HCT116 (cell line): ENCODE data around the gene PHB1. TPM values are rescaled to one million over a fixed set of nuclear protein-coding genes. Genes with fewer than 3 reads are reported as not detected.
"Not testable (repeated sequence)": the region's sequence is repeated elsewhere in the genome, so short reads cannot be mapped to it uniquely, and the experiment has no call there.

ENCODE experiments used
- ATAC-seq: fragments of 200-7000 bp; cut with Tn5 transposase; 2 replicates; pipeline ENCODE4 v1.9.1; 2020; ENCODE audit warnings: mild to moderate bottlenecking, moderate library complexity
- BruUV-seq: library from RNA; stranded (reverse); fragments of 400-500 nt; replicated peaks from 2 replicates; lab custom pipeline; 2021; lab: Mats Ljungman, UMichigan
- CTCF ChIA-PET: fragments of 300-600 bp; sonication (Branson Sonifier 250); formaldehyde crosslinking; loops from one replicate; lab custom pipeline; 2021; ENCODE audit warnings: antibody characterized with exemption; lab: Charles Lee
- POLR2A ChIA-PET: fragments of 300-600, 350-600 bp; sonication (Branson Sonifier 250); formaldehyde crosslinking; loops from one replicate; lab custom pipeline; 2021; ENCODE audit warnings: antibody characterized with exemption; lab: Charles Lee
- RAD21 ChIA-PET, 2 experiments: fragments of 300-600 bp; sonication (Branson Sonifier 250); formaldehyde crosslinking; loops; one replicate each; lab custom pipeline; 2023; ENCODE audit warnings: low total read pairs in 2 of 2; ENCODE audit not compliant: uncharacterized antibody in 2 of 2, unreplicated experiment in 2 of 2, low non-redundant PET in 1 of 2; lab: Charles Lee
- DNase-seq: peaks from one replicate; pipeline ENCODE4 v3.0.0-alpha.2; 2010; ENCODE audit warnings: low read depth, low spot score
- H2AFZ ChIP-seq: fragments of 200-600 bp; shearing (Covaris generic), sonication (generic); 2 replicates; pipeline ENCODE4 v1.6.1; 2017; ENCODE audit warnings: low read depth, mixed run types, mixed read lengths, antibody characterized with exemption, low read length; ENCODE audit not compliant: poor library complexity, severe bottlenecking
- H3K27ac ChIP-seq: 2 replicates; pipeline ENCODE4 v1.5.1; 2012; ENCODE audit warnings: low read depth, low read length
- H3K27me3 ChIP-seq: fragments of 200-600 bp; sonication (generic); 2 replicates; pipeline ENCODE4 v1.6.1; 2016; ENCODE audit warnings: mixed run types, low read length, mixed read lengths; ENCODE audit not compliant: insufficient read depth
- H3K36me3 ChIP-seq, 2 experiments: fragments of 200-500 bp in 1 of 2; fragments of 200-600 bp in 1 of 2; sonication (Bioruptor generic) in 1 of 2; sonication (generic) in 1 of 2; 2 replicates each; pipeline versions ENCODE4 v1.5.1 to v1.6.1; 2014 to 2016; ENCODE audit warnings: low read length in 2 of 2, inconsistent platforms in 1 of 2, mixed read lengths in 1 of 2, mixed run types in 1 of 2; ENCODE audit not compliant: insufficient read depth in 2 of 2, control insufficient read depth in 1 of 2
- H3K4me1 ChIP-seq, 2 experiments: fragments of 200-600 bp in 1 of 2; sonication (generic) in 1 of 2; 2 replicates each; pipeline versions ENCODE4 v1.5.1 to v1.6.1; 2012 to 2017; ENCODE audit warnings: low read length in 2 of 2, inconsistent platforms in 1 of 2, mild to moderate bottlenecking in 1 of 2, mixed read lengths in 1 of 2, mixed run types in 1 of 2, moderate library complexity in 1 of 2; ENCODE audit not compliant: insufficient read depth in 2 of 2, control insufficient read depth in 1 of 2
- H3K4me2 ChIP-seq: fragments of 200-600 bp; sonication (generic); 2 replicates; pipeline ENCODE4 v1.6.1; 2017; ENCODE audit warnings: mixed run types, low read length, mixed read lengths
- H3K4me3 ChIP-seq, 2 experiments: fragments of 200-600 bp in 1 of 2; sonication (generic) in 1 of 2; replicated peaks in 1 of 2; 2 replicates each; pipeline ENCODE4 v1.5.1; 2011 to 2016; ENCODE audit warnings: low read length in 2 of 2, control low read depth in 1 of 2, low read depth in 1 of 2, mild to moderate bottlenecking in 1 of 2, mixed read lengths in 1 of 2, mixed run types in 1 of 2
- H3K79me2 ChIP-seq: fragments of 200-600 bp; sonication (generic); 2 replicates; pipeline ENCODE4 v1.6.1; 2017; ENCODE audit warnings: mild to moderate bottlenecking, mixed run types, low read length, moderate library complexity, mixed read lengths; ENCODE audit not compliant: insufficient read depth
- H3K9ac ChIP-seq: fragments of 200-600 bp; sonication (generic); 2 replicates; pipeline ENCODE4 v1.6.1; 2016; ENCODE audit warnings: low read length, mixed read lengths
- H3K9me2 ChIP-seq: fragments of 200-600 bp; sonication (generic), shearing (Covaris generic); 2 replicates; pipeline ENCODE4 v1.6.1; 2017; ENCODE audit warnings: mixed run types, mild to moderate bottlenecking, moderate library complexity; ENCODE audit not compliant: insufficient read depth
- H3K9me3 ChIP-seq, 2 experiments: fragments of 200-500 bp in 1 of 2; fragments of 200-600 bp in 1 of 2; sonication (Bioruptor generic) in 1 of 2; sonication (generic) in 1 of 2; 2 replicates each; pipeline ENCODE4 v1.6.1; 2014 to 2017; ENCODE audit warnings: low read length in 2 of 2, mixed read lengths in 2 of 2, inconsistent platforms in 1 of 2, low read depth in 1 of 2, mild to moderate bottlenecking in 1 of 2, mixed run types in 1 of 2, moderate library complexity in 1 of 2; ENCODE audit not compliant: control insufficient read depth in 1 of 2, insufficient read depth in 1 of 2
- H4K20me1 ChIP-seq: fragments of 200-600 bp; sonication (generic), shearing (Covaris generic); 2 replicates; pipeline ENCODE4 v1.6.1; 2017; ENCODE audit warnings: mixed run types, mild to moderate bottlenecking, moderate library complexity; ENCODE audit not compliant: insufficient read depth
- CBX3 ChIP-seq: IDR thresholded peaks from 2 replicates; pipeline ENCODE4 v1.6.1; 2012; ENCODE audit warnings: low read depth
- CEBPB ChIP-seq: IDR thresholded peaks from 2 replicates; pipeline ENCODE4 v1.6.1; 2012; ENCODE audit warnings: low read depth
- ELF1 ChIP-seq: IDR thresholded peaks from 2 replicates; pipeline ENCODE4 v1.6.1; 2012; ENCODE audit warnings: low read depth, borderline replicate concordance
- JUND ChIP-seq: IDR thresholded peaks from 2 replicates; pipeline ENCODE4 v1.6.1; 2012
- TCF7L2 ChIP-seq: IDR thresholded peaks from 2 replicates; pipeline ENCODE4 v1.7.0; 2011; ENCODE audit warnings: borderline replicate concordance, inconsistent platforms; ENCODE audit not compliant: insufficient read depth, insufficient read length; ENCODE audit errors: extremely low read depth
- YY1 ChIP-seq: IDR thresholded peaks from 2 replicates; pipeline ENCODE4 v1.6.1; 2011; ENCODE audit warnings: low read length, low read depth, moderate library complexity, mild to moderate bottlenecking; ENCODE audit not compliant: insufficient replicate concordance; ENCODE audit errors: extremely low read depth
- intact Hi-C: fragments of 100-400 bp; cut with micrococcal nuclease; formaldehyde crosslinking; loops from 2 replicates; pipeline ENCODE4 v1.10.0; 2022
- total RNA-seq: library from RNA; stranded (reverse); gene quantifications from one replicate; pipeline ENCODE4 v1.2.1, GENCODE V29; 2021; ENCODE audit not compliant: unreplicated experiment
- TF ChIP-seq, protein P1 (sequence below): IDR thresholded peaks from 2 replicates; pipeline ENCODE4 v1.6.1; 2012
- TF ChIP-seq, protein P2 (sequence below): IDR thresholded peaks from 2 replicates; pipeline ENCODE4 v1.6.1; 2012

PHB1 gene
- total RNA-seq, 1 experiment from 2014 or later = 534 TPM

DNA sequence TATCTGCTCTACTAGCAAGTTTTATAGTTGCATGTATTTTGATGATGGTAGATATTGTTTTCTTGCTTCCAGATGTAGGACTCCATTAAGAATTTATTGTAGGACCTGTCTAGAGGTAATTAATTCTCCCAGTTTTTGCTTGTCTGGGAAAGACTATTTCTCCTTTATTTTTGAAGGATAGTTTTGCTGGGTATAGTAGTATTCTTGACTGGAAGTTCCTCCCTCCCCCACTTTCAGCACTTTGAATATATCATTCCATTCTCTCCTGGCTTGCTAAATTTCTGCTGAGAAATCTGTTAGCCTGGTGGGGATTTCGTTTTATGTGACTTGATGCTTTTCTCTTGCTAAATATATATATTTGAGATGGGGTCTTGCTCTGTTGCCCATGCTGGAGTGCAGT, 8.0 kb upstream of the PHB1 start (continued):
- TF ChIP-seq, protein P1, sequence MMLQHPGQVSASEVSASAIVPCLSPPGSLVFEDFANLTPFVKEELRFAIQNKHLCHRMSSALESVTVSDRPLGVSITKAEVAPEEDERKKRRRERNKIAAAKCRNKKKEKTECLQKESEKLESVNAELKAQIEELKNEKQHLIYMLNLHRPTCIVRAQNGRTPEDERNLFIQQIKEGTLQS = no peak
- TF ChIP-seq YY1 (no peak), JUND (no peak), TCF7L2 (no peak), CEBPB (no peak), CBX3 (no peak), ELF1 (no peak)
- TF ChIP-seq, protein P2, sequence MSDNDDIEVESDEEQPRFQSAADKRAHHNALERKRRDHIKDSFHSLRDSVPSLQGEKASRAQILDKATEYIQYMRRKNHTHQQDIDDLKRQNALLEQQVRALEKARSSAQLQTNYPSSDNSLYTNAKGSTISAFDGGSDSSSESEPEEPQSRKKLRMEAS = no peak

DNA sequence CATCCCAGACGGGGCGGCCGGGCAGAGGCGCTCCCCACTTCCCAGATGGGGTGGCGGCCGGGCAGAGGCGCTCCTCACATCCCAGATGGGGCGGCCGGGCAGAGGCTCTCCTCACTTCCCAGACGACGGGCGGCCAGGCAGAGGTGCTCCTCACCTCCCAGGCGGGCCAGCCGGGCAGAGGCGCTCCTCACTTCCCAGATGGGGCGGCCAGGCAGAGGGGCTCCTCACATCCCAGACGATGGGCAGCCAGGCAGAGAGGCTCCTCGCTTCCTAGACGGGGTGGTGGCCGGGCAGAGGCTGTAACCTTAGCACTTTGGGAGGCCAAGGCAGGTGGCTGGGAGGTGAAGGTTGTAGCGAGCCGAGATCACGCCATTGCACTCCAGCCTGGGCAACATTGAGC, 5.1 kb upstream of the PHB1 start:
- H4K20me1 ChIP-seq, H3K4me1 ChIP-seq, H3K27ac ChIP-seq, POLR2A ChIA-PET, H3K4me3 ChIP-seq, H3K9ac ChIP-seq, DNase-seq, H3K4me2 ChIP-seq, H3K27me3 ChIP-seq, H3K9me2 ChIP-seq, intact Hi-C loops, H3K79me2 ChIP-seq, H2AFZ ChIP-seq, CTCF ChIA-PET, RAD21 ChIA-PET, BruUV-seq, ATAC-seq, H3K36me3 ChIP-seq: not testable (repeated sequence)
- H3K9me3 ChIP-seq = peaks cover 6 to 14% of the 10 kb centered on the region in 2 experiments; a peak in 3 of 4 replicates

DNA sequence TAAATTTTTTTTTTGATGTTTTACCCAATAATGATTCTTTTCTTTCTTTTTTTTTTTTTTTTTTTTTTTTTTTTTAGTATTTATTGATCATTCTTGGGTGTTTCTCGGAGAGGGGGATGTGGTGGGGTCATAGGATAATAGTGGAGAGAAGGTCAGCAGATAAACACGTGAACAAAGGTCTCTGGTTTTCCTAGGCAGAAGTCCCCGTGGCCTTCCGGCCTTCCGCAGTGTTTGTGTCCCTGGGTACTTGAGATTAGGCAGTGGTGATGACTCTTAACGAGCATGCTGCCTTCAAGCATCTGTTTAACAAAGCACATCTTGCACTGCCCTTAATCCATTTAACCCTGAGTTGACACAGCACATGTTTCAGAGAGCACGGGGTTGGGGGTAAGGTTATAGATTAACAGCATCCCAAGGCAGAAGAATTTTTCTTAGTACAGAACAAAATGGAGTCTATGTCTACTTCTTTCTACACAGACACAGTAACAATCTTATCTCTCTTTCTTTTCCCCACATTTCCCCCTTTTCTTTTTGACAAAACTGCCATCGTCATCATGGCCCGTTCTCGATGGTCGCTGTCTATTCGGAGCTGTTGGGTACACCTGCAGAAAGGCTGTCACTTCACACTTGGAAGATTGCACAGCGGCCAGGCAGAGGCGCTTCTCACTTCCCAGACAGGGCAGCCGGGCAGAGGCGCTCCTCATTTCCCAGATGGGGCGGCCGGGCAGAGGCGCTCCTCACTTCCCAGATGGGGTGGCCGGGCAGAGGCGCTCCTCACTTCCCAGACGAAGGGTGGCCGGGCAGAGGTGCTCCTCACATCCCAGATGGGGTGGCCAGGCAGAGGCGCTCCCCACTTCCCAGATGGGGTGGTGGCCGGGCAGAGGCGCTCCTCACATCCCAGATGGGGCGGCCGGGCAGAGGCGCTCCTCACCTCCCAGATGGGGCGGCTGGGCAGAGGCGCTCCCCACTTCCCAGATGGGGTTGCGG, 4.4 kb upstream of the PHB1 start:
- BruUV-seq = not testable (repeated sequence)
- POLR2A ChIA-PET = interaction anchor here (0.7 kb wide), 1 partner anchor 138 kb away, joined by 3 read pairs; no protein-coding TSS in a partner anchor

More for the DNA sequence above, 4.4 kb upstream of the PHB1 start:
- ATAC-seq, CTCF ChIA-PET, H3K9me2 ChIP-seq, H4K20me1 ChIP-seq, H3K36me3 ChIP-seq, DNase-seq, H3K27ac ChIP-seq, H3K79me2 ChIP-seq, H3K4me2 ChIP-seq, H3K27me3 ChIP-seq, H3K4me3 ChIP-seq, intact Hi-C loops, H2AFZ ChIP-seq, H3K4me1 ChIP-seq, RAD21 ChIA-PET, H3K9ac ChIP-seq: not testable (repeated sequence)
- peaks cover 5 to 14% of the 10 kb centered on the region in 2 experiments; a peak in 3 of 4 replicates for H3K9me3 ChIP-seq
